Activated naive CD4-positive, alpha-beta T cell treated with anti-CD3 and anti-CD28 coated beads, Interleukin-2, amount 10 ng/mL, durations not matched to agents 7 days and 5 days (primary cell): ENCODE measurements around the gene PFKFB3.
"Not testable (repeated sequence)": the region's sequence is repeated elsewhere in the genome, so short reads cannot be mapped to it uniquely, and the experiment has no call there.

Experiments
- CTCF ChIA-PET: fragments of 350-600 bp; sonication (Branson Sonifier 250); formaldehyde crosslinking; loops from one replicate; lab custom pipeline; 2021; ENCODE audit warnings: antibody characterized with exemption; lab: Charles Lee
- DNase-seq: peaks from one replicate; pipeline ENCODE4 v3.0.0-alpha.2; 2020
- H3K27ac Mint-ChIP-seq: one replicate; pipeline ENCODE4 v1.8.0; 2021; ENCODE audit warnings: mild to moderate bottlenecking, moderate library complexity, mixed read lengths
- H3K27me3 Mint-ChIP-seq: one replicate; pipeline ENCODE4 v1.8.0; 2021; ENCODE audit warnings: mild to moderate bottlenecking, mixed read lengths
- H3K36me3 Mint-ChIP-seq: one replicate; pipeline ENCODE4 v1.8.0; 2021; ENCODE audit warnings: mixed read lengths
- H3K4me1 Mint-ChIP-seq: one replicate; pipeline ENCODE4 v1.8.0; 2021; ENCODE audit warnings: mixed read lengths
- H3K4me3 Mint-ChIP-seq: one replicate; pipeline ENCODE4 v1.8.0; 2021; ENCODE audit warnings: mild to moderate bottlenecking, moderate library complexity, mixed read lengths
- H3K9me3 Mint-ChIP-seq: one replicate; pipeline ENCODE4 v1.8.0; 2021; ENCODE audit warnings: mixed read lengths

Gene PFKFB3

GRCh38 chr10:6232225-6232807 lies 29.6 kb downstream of the PFKFB3 start:
- no peak for DNase-seq
- CTCF ChIA-PET, result interaction anchor here (1.8 kb wide), 1 partner anchor 169 kb away, joined by 5 read pairs; no protein-coding TSS in a partner anchor
- H3K27ac Mint-ChIP-seq, result no peak overlapping the region
- H3K4me3 Mint-ChIP-seq, result no peak overlapping the region
- peaks cover 18% of the 10 kb centered on the region for H3K4me1 Mint-ChIP-seq
- H3K9me3 Mint-ChIP-seq, result no peaks in the 10 kb centered on the region
- H3K36me3 Mint-ChIP-seq, result peaks cover 72% of the 10 kb centered on the region
- no peaks in the 10 kb centered on the region for H3K27me3 Mint-ChIP-seq

GRCh38 chr10:6232846-6233724 lies 30.4 kb downstream of the PFKFB3 start:
- no peaks in the 10 kb centered on the region for H3K9me3 Mint-ChIP-seq
- H3K27ac Mint-ChIP-seq, result no peak overlapping the region
- CTCF ChIA-PET, result interaction anchor here (1.8 kb wide), 1 partner anchor 169 kb away, joined by 5 read pairs; no protein-coding TSS in a partner anchor
- H3K4me1 Mint-ChIP-seq, result peaks cover 17% of the 10 kb centered on the region
- H3K4me3 Mint-ChIP-seq, result no peak overlapping the region
- H3K27me3 Mint-ChIP-seq, result no peaks in the 10 kb centered on the region
- DNase-seq, result no peak
- peaks cover 64% of the 10 kb centered on the region for H3K36me3 Mint-ChIP-seq

GRCh38 chr10:6233725-6234277 lies 31.1 kb downstream of the PFKFB3 start:
- no peak for DNase-seq
- Mint-ChIP-seq H3K27ac (no peak overlapping the region), H3K4me1 (peaks cover 14% of the 10 kb centered on the region), H3K36me3 (peaks cover 60% of the 10 kb centered on the region), H3K27me3 (no peaks in the 10 kb centered on the region), H3K9me3 (no peaks in the 10 kb centered on the region), H3K4me3 (no peak overlapping the region)
- CTCF ChIA-PET, result interaction anchor here (1.8 kb wide), 1 partner anchor 168 kb away, joined by 5 read pairs; no protein-coding TSS in a partner anchor

DNA sequence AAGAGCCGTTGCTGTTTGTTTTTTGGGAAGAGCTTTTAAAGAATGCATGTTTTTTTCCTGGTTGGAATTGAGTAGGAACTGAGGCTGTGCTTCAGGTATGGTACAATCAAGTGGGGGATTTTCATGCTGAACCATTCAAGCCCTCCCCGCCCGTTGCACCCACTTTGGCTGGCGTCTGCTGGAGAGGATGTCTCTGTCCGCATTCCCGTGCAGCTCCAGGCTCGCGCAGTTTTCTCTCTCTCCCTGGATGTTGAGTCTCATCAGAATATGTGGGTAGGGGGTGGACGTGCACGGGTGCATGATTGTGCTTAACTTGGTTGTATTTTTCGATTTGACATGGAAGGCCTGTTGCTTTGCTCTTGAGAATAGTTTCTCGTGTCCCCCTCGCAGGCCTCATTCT lies 31.6 kb downstream of the PFKFB3 start:
- CTCF ChIA-PET, result interaction anchor here (1.8 kb wide), 1 partner anchor 167 kb away, joined by 5 read pairs; no protein-coding TSS in a partner anchor
- Mint-ChIP-seq H3K36me3 (peaks cover 63% of the 10 kb centered on the region), H3K27ac (no peak overlapping the region), H3K27me3 (no peaks in the 10 kb centered on the region), H3K4me3 (no peak overlapping the region), H3K9me3 (no peaks in the 10 kb centered on the region), H3K4me1 (peaks cover 18% of the 10 kb centered on the region)
- no peak for DNase-seq

DNA sequence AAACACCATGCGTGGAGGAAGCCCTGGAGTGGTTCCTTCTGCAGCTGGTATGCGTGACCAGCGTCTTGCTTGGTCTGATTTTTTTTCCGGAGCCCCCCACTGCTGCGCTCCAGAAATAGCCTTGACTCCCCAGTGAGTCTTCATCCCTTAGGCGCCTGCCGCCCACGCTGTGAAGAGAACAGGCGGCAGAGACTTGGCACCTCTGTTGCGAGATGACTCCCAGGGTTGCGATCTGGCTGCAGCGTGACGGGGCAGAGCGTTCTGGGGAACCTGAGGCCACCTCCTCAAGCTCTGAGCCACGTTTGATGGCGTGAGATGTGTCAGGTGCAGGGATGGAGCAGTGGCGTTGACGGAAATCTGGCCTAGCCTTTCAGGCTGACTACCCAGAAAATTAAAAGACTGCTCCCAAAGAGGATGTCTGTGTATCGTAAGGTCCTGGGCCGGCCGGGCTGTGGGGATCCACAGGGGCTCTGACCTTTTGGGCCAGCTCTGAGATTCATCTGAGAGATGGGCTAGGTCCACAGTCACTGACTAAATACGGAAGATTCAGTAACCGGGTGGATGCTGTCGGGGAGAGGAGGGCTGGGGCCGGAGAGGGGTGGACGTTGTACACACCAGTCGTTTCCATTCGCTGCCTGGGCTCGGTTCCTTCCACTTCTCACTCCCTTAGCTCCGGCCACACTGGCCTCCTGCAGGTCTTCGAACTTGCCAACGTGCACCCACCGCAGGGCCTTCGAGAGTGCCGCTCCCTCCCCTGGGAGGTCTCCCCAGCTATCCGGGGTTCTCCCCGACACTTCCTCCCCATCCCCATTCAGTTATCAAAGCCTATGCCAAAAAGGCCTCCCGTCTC lies 33.8 kb downstream of the PFKFB3 start:
- no peak for DNase-seq
- no peaks in the 10 kb centered on the region for H3K27me3 Mint-ChIP-seq
- H3K36me3 Mint-ChIP-seq, result peaks cover 59% of the 10 kb centered on the region
- H3K4me3 Mint-ChIP-seq, result no peak overlapping the region
- CTCF ChIA-PET, result interaction anchor here (2.1 kb wide), 1 partner anchor 34 kb away, joined by 4 read pairs; the partner anchor contains the start of gene PFKFB3
- H3K9me3 Mint-ChIP-seq, result no peaks in the 10 kb centered on the region
- H3K27ac Mint-ChIP-seq, result peak overlapping the region; percentile 11
- peaks cover 33% of the 10 kb centered on the region for H3K4me1 Mint-ChIP-seq

- Mint-ChIP-seq H3K4me1 (peaks cover 37% of the 10 kb centered on the region), H3K36me3 (peaks cover 57% of the 10 kb centered on the region), H3K27ac (no peak overlapping the region), H3K27me3 (no peaks in the 10 kb centered on the region), H3K9me3 (no peaks in the 10 kb centered on the region), H3K4me3 (no peak overlapping the region)
- CTCF ChIA-PET, result interaction anchor here (1.1 to 2.1 kb wide), 2 partner anchors 34 to 64 kb away, joined by 3 to 4 read pairs; partner anchors contain the start of gene PFKFB3
- DNase-seq, result no peak
These were observed 34.4 kb downstream of the PFKFB3 start for GRCh38 chr10:6237199-6237530.

- not testable (repeated sequence) for H3K9me3 Mint-ChIP-seq, DNase-seq, H3K27me3 Mint-ChIP-seq, H3K27ac Mint-ChIP-seq, H3K4me3 Mint-ChIP-seq
- CTCF ChIA-PET, result interaction anchor here (1.1 to 2.4 kb wide), 2 partner anchors 163 to 164 kb away, joined by 3 to 11 read pairs; no protein-coding TSS in a partner anchor
- peaks cover 52% of the 10 kb centered on the region for H3K36me3 Mint-ChIP-seq
- H3K4me1 Mint-ChIP-seq, result peaks cover 39% of the 10 kb centered on the region
These were observed 36.0 kb downstream of the PFKFB3 start for GRCh38 chr10:6238587-6239212.

- Mint-ChIP-seq H3K27me3 (no peaks in the 10 kb centered on the region), H3K4me1 (peaks cover 39% of the 10 kb centered on the region), H3K36me3 (peaks cover 47% of the 10 kb centered on the region), H3K27ac (peak overlapping the region; percentile 13), H3K4me3 (no peak overlapping the region), H3K9me3 (no peaks in the 10 kb centered on the region)
- CTCF ChIA-PET, result interaction anchor here (2.4 kb wide), 1 partner anchor 163 kb away, joined by 11 read pairs; no protein-coding TSS in a partner anchor
- peak; percentile 71 for DNase-seq
These were observed 36.7 kb downstream of the PFKFB3 start for GRCh38 chr10:6239213-6239991.

- Mint-ChIP-seq H3K27ac (no peak overlapping the region), H3K36me3 (peaks cover 40% of the 10 kb centered on the region), H3K9me3 (no peaks in the 10 kb centered on the region), H3K4me3 (no peak overlapping the region), H3K4me1 (peaks cover 38% of the 10 kb centered on the region), H3K27me3 (no peaks in the 10 kb centered on the region)
- DNase-seq, result no peak
- CTCF ChIA-PET, result interaction anchor here (2.4 kb wide), 1 partner anchor 162 kb away, joined by 11 read pairs; no protein-coding TSS in a partner anchor
These were observed 37.5 kb downstream of the PFKFB3 start for GRCh38 chr10:6240254-6240653.

GRCh38 chr10:6242089-6242488 lies 39.4 kb downstream of the PFKFB3 start:
- H3K4me3 Mint-ChIP-seq, result no peak overlapping the region
- peaks cover 37% of the 10 kb centered on the region for H3K4me1 Mint-ChIP-seq
- CTCF ChIA-PET, result interaction anchor here (0.8 to 1.0 kb wide), 2 partner anchors 156 to 159 kb away, joined by 3 read pairs; no protein-coding TSS in a partner anchor
- H3K9me3 Mint-ChIP-seq, result no peaks in the 10 kb centered on the region
- H3K27me3 Mint-ChIP-seq, result no peaks in the 10 kb centered on the region
- peaks cover 26% of the 10 kb centered on the region for H3K36me3 Mint-ChIP-seq
- no peak overlapping the region for H3K27ac Mint-ChIP-seq
- no peak for DNase-seq

- no peaks in the 10 kb centered on the region for H3K9me3 Mint-ChIP-seq
- peak overlapping the region; percentile 64 for H3K27ac Mint-ChIP-seq
- no peaks in the 10 kb centered on the region for H3K27me3 Mint-ChIP-seq
- peaks cover 22% of the 10 kb centered on the region for H3K4me1 Mint-ChIP-seq
- H3K4me3 Mint-ChIP-seq, result no peak overlapping the region
- DNase-seq, result no peak
- CTCF ChIA-PET, result interaction anchor here (1.0 to 2.0 kb wide), 2 partner anchors 42 to 162 kb away, joined by 3 to 6 read pairs; partner anchors contain the start of gene PFKFB3
- peaks cover 20% of the 10 kb centered on the region for H3K36me3 Mint-ChIP-seq
These were observed 41.8 kb downstream of the PFKFB3 start for GRCh38 chr10:6244510-6244909.

- Mint-ChIP-seq H3K27me3 (no peaks in the 10 kb centered on the region), H3K9me3 (no peaks in the 10 kb centered on the region), H3K4me3 (no peak overlapping the region), H3K4me1 (peaks cover 1% of the 10 kb centered on the region), H3K27ac (no peak overlapping the region), H3K36me3 (peaks cover 12% of the 10 kb centered on the region)
- no peak for DNase-seq
- CTCF ChIA-PET, result no interaction called here
These were observed 44.4 kb downstream of the PFKFB3 start for GRCh38 chr10:6247041-6247712.
